GM10248 (cell line): Measurements from ENCODE around the gene GRK5.

Experiments
- CTCF ChIA-PET: fragments of 300-600 bp; sonication (Branson Sonifier 250); formaldehyde crosslinking; extraction: SDS; loops from one replicate; lab custom pipeline; 2021; ENCODE audit warnings: antibody characterized with exemption; lab: Yijun Ruan, JAX
- POLR2A ChIA-PET: fragments of 350-650 bp; sonication (Branson Sonifier 250); formaldehyde crosslinking; extraction: SDS; loops from one replicate; lab custom pipeline; 2020; ENCODE audit warnings: antibody characterized with exemption; lab: Yijun Ruan, JAX
- DNase-seq: peaks from one replicate; pipeline ENCODE4 v3.0.0; 2012; ENCODE audit errors: extremely low spot score
- TF ChIP-seq, protein P1 (sequence below): IDR thresholded peaks from 2 replicates; pipeline ENCODE4 v1.5.1; 2012; ENCODE audit warnings: mild to moderate bottlenecking, low read depth; ENCODE audit errors: extremely low read depth, missing control alignments, control extremely low read depth

Gene GRK5

DNA sequence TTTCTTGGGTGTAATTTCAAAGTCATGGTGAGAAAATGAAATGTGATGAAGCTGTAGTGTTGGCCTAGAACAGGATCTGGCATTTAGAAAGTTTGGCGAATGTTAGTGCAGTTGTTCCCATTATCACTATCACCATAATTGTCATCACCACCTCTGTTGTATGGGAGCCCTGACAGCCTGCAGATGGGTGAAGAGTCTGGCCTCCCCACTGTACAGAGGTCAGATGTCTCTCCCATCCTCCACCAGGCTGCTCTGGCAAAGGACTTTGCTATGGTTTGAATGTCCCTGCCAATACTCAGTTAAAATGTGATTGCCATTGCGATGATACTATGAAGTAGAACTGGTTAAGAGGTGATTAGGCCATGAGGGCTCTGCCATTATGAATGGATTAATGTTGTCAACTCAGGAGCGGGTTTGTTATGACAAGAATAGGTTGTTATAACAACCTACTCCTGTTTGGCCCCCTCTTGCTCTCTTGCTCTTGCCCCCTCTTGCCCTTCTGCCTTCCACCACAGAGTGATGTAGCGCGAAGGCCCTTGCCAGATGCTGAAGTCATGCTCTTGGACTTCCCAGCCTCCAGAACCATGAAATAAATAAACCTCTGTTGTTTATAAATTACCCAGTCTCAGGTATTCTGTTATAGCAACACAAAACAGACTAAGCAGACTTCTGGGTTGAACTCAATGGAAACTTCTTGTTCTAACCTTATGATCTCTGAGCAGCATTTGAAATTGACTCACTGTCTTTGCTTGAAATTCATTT is 90.0 kb downstream of the GRK5 start:
- TF ChIP-seq, protein P1, sequence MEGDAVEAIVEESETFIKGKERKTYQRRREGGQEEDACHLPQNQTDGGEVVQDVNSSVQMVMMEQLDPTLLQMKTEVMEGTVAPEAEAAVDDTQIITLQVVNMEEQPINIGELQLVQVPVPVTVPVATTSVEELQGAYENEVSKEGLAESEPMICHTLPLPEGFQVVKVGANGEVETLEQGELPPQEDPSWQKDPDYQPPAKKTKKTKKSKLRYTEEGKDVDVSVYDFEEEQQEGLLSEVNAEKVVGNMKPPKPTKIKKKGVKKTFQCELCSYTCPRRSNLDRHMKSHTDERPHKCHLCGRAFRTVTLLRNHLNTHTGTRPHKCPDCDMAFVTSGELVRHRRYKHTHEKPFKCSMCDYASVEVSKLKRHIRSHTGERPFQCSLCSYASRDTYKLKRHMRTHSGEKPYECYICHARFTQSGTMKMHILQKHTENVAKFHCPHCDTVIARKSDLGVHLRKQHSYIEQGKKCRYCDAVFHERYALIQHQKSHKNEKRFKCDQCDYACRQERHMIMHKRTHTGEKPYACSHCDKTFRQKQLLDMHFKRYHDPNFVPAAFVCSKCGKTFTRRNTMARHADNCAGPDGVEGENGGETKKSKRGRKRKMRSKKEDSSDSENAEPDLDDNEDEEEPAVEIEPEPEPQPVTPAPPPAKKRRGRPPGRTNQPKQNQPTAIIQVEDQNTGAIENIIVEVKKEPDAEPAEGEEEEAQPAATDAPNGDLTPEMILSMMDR = no peak
- ChIA-PET POLR2A (no interaction called here), CTCF (interaction anchor here (0.6 to 1.8 kb wide), 4 partner anchors 11 to 91 kb away, joined by 3 to 4 read pairs (median 4); no protein-coding TSS in a partner anchor)
- no peak for DNase-seq

DNA sequence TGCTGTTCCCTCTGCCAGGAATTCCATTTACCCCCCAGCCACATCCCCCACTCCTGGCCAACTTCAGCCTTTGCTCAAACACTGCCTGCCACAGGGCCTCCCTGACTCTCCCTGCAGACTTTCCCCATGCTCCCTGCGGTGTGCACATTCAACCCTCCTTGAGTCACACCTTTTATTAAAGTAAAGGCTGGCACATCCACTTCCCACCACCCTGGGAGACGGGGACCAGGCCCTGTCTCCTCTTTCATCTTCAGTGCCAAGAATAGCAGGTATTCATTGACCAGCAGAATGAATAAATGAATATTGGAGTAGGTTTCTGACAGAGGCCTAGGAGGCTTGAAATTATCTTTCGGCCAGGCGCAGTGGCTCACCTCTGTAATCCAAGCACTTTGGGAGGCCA is 91.4 kb downstream of the GRK5 start:
- CTCF ChIA-PET = no interaction called here
- POLR2A ChIA-PET = no interaction called here
- no peak for DNase-seq
- TF ChIP-seq, protein P1 = no peak

DNA sequence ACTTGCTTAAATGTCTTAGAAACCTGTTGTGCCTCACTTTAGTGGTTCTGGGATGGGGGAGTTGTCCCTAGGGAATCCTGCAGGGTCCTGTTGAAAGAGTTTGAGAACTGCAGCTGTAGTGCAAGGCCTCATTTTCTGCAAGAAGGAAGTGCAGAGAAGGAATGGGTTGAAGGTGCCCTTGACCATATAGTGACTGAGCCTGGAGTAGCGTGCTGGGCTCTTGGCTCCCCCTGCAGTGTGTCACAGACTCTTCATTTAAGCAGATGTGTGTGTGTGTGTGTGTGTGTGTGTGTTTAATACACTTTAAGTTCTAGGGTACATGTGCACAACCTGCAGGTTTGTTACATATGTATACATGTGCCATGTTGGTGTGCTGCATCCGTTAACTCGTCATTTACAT is 92.2 kb downstream of the GRK5 start:
- CTCF ChIA-PET = no interaction called here
- DNase-seq = no peak

DNA sequence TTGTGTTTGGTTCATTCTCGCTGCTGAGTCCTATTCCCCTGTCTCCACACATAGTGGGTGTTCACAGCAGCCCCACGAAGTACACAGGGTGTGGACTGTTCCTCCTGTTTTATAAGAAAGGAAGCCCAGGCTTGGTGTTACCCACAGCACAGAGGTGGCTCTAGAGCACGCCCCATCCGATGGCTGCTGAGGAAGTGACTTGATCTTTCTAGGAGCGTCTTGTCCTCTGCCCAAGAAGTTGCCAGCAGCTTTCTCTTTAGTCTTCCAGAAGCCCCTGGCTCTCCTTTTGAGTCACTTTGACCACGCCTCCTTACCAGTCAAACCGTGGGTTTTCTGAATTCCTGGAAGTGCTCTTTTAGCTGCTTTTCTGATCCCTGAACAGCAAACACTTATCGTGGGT is 94.0 kb downstream of the GRK5 start:
- ChIA-PET POLR2A (no interaction called here), CTCF (interaction anchor here (1.0 to 1.3 kb wide), 3 partner anchors 12 to 95 kb away, joined by 3 to 5 read pairs (median 4); partner anchors contain the start of gene GRK5)
- TF ChIP-seq, protein P1 = no peak
- DNase-seq = no peak

More for the DNA sequence above, 92.2 kb downstream of the GRK5 start:
- TF ChIP-seq, protein P1 = no peak
- POLR2A ChIA-PET = no interaction called here

GRCh38 chr10:119302172-119302571 is 94.8 kb downstream of the GRK5 start:
- TF ChIP-seq, protein P1 = no peak
- POLR2A ChIA-PET = interaction anchor here (1.1 kb wide), 1 partner anchor 30 kb away, joined by 3 read pairs; no protein-coding TSS in a partner anchor
- no peak for DNase-seq
- CTCF ChIA-PET = interaction anchor here (1.0 to 1.3 kb wide), 4 partner anchors 13 to 95 kb away, joined by 3 to 5 read pairs (median 4); partner anchors contain the start of gene GRK5

- DNase-seq = no peak
- POLR2A ChIA-PET = interaction anchor here (1.1 kb wide), 1 partner anchor 31 kb away, joined by 3 read pairs; no protein-coding TSS in a partner anchor
- CTCF ChIA-PET = interaction anchor here (1.1 to 1.3 kb wide), 3 partner anchors 15 to 96 kb away, joined by 3 to 4 read pairs (median 3); partner anchors contain the start of gene GRK5
- TF ChIP-seq, protein P1 = no peak
Measured at GRCh38 chr10:119302591-119303253, 95.4 kb downstream of the GRK5 start.
